Neural progenitor cell (in vitro differentiated cells): ENCODE measurements around the gene KMT2E.

Source experiments
- CTCF ChIP-seq: fragments of 200-600 bp; sonication (generic); IDR thresholded peaks from 2 replicates; pipeline ENCODE4 v1.5.1; 2017; ENCODE audit warnings: antibody characterized with exemption, mild to moderate bottlenecking
- EZH2 ChIP-seq: fragments of 200-600 bp; sonication (generic); IDR thresholded peaks from 2 replicates; pipeline ENCODE4 v1.6.1; 2017; ENCODE audit warnings: antibody characterized with exemption, mild to moderate bottlenecking, moderate library complexity

GRCh38 chr7:105107458-105107857 lies 93.5 kb downstream of the KMT2E start:
- TF ChIP-seq CTCF (no peak), EZH2 (no peak)
